ENCODE results near the gene GPR160. TPM values are rescaled to one million over a fixed set of nuclear protein-coding genes. Genes with fewer than 3 reads are reported as not detected.

Gene GPR160
- total RNA-seq, 1 experiment from 2014 or later, result 15.7 TPM

GRCh38 chr3:170059447-170059846 lies 21.7 kb downstream of the GPR160 start:
- no peak overlapping the region for H3K4me2 ChIP-seq (ENCODE audit: low read length)
- no peaks in the 10 kb centered on the region for H3K9me3 ChIP-seq (ENCODE audit: low read length)
- H3K9me2 ChIP-seq (replicated peaks; ENCODE audit: low read length), result no peaks in the 10 kb centered on the region
- H3K4me3 ChIP-seq (ENCODE audit: low read length), result no peak overlapping the region
- no peak overlapping the region for H2AFZ ChIP-seq (ENCODE audit: low read length)
- DNase-seq, result no peak
- no peaks in the 10 kb centered on the region for H3K27me3 ChIP-seq (ENCODE audit: low read length)
- no peaks in the 10 kb centered on the region for H3K79me2 ChIP-seq (ENCODE audit: low read length)
- no peak for ATAC-seq
- intact Hi-C loops (cut with micrococcal nuclease), result no loop called here
- H4K20me1 ChIP-seq (ENCODE audit: low read length), result no peaks in the 10 kb centered on the region
- H3F3A ChIP-seq (ENCODE audit: low read length, unreplicated experiment), result no peaks in the 10 kb centered on the region
- peaks cover 7% of the 10 kb centered on the region for H3K4me1 ChIP-seq (ENCODE audit: insufficient read depth, low read length)
- TF ChIP-seq EZH2 (IDR thresholded peaks at IDR 0.05; ENCODE audit: low read length, unreplicated experiment) (no peak), CTCF (conservative IDR thresholded peaks at IDR 0.05; ENCODE audit: low read depth, low read length) (no peak), EZH2phosphoT487 (IDR thresholded peaks at IDR 0.05; ENCODE audit: borderline replicate concordance, low read length) (no peak)
- H3K9ac ChIP-seq (ENCODE audit: low read length), result no peak overlapping the region
- CTCF ChIA-PET, result no interaction called here
- H3K36me3 ChIP-seq (ENCODE audit: low read depth, low read length), result no peaks in the 10 kb centered on the region
- no TSS peak for BruUV-seq (replicated peaks)
- no peak overlapping the region for H3K27ac ChIP-seq (ENCODE audit: low read length)
- POLR2A ChIA-PET (ENCODE audit: unreplicated experiment), result interaction anchor here (0.6 kb wide), 2 partner anchors 33 to 99 kb away, joined by 3 to 15 read pairs; no protein-coding TSS in a partner anchor

GRCh38 chr3:170062068-170062467 lies 24.3 kb downstream of the GPR160 start:
- Histone ChIP-seq H3K27me3 (ENCODE audit: low read length) (no peaks in the 10 kb centered on the region), H3K79me2 (ENCODE audit: low read length) (no peaks in the 10 kb centered on the region), H4K20me1 (ENCODE audit: low read length) (no peaks in the 10 kb centered on the region), H3K4me1 (ENCODE audit: insufficient read depth, low read length) (no peaks in the 10 kb centered on the region), H3K9me2 (replicated peaks; ENCODE audit: low read length) (no peaks in the 10 kb centered on the region), H2AFZ (ENCODE audit: low read length) (no peak overlapping the region), H3K9me3 (ENCODE audit: low read length) (no peaks in the 10 kb centered on the region), H3K4me2 (ENCODE audit: low read length) (no peak overlapping the region), H3F3A (ENCODE audit: low read length, unreplicated experiment) (no peaks in the 10 kb centered on the region), H3K4me3 (ENCODE audit: low read length) (no peak overlapping the region), H3K36me3 (ENCODE audit: low read depth, low read length) (no peaks in the 10 kb centered on the region), H3K9ac (ENCODE audit: low read length) (no peak overlapping the region), H3K27ac (ENCODE audit: low read length) (no peak overlapping the region)
- ATAC-seq, result no peak
- intact Hi-C loops (cut with micrococcal nuclease), result no loop called here
- POLR2A ChIA-PET (ENCODE audit: unreplicated experiment), result no interaction called here
- CTCF ChIA-PET, result no interaction called here
- no TSS peak for BruUV-seq (replicated peaks)
- TF ChIP-seq EZH2phosphoT487 (IDR thresholded peaks at IDR 0.05; ENCODE audit: borderline replicate concordance, low read length), result no peak
- no peak for DNase-seq

GRCh38 chr3:170062769-170063168 lies 25.0 kb downstream of the GPR160 start:
- no peaks in the 10 kb centered on the region for H3K36me3 ChIP-seq (ENCODE audit: low read depth, low read length)
- no peaks in the 10 kb centered on the region for H4K20me1 ChIP-seq (ENCODE audit: low read length)
- no peaks in the 10 kb centered on the region for H3F3A ChIP-seq (ENCODE audit: low read length, unreplicated experiment)
- DNase-seq (no peak), ATAC-seq (no peak)
- no peak overlapping the region for H3K27ac ChIP-seq (ENCODE audit: low read length)
- TF ChIP-seq CTCF (conservative IDR thresholded peaks at IDR 0.05; ENCODE audit: low read depth, low read length) (peak; percentile 50), EZH2phosphoT487 (IDR thresholded peaks at IDR 0.05; ENCODE audit: borderline replicate concordance, low read length) (no peak)
- no peaks in the 10 kb centered on the region for H3K4me1 ChIP-seq (ENCODE audit: insufficient read depth, low read length)
- POLR2A ChIA-PET (ENCODE audit: unreplicated experiment), result no interaction called here
- H3K9ac ChIP-seq (ENCODE audit: low read length), result no peak overlapping the region
- no peaks in the 10 kb centered on the region for H3K27me3 ChIP-seq (ENCODE audit: low read length)
- intact Hi-C loops (cut with micrococcal nuclease), result no loop called here
- H3K4me3 ChIP-seq (ENCODE audit: low read length), result no peak overlapping the region
- no peaks in the 10 kb centered on the region for H3K9me3 ChIP-seq (ENCODE audit: low read length)
- CTCF ChIA-PET, result no interaction called here
- H3K4me2 ChIP-seq (ENCODE audit: low read length), result no peak overlapping the region
- no TSS peak for BruUV-seq (replicated peaks)
- H3K9me2 ChIP-seq (replicated peaks; ENCODE audit: low read length), result no peaks in the 10 kb centered on the region
- no peak overlapping the region for H2AFZ ChIP-seq (ENCODE audit: low read length)
- no peaks in the 10 kb centered on the region for H3K79me2 ChIP-seq (ENCODE audit: low read length)

All from PC-3 (cell line).